ENCODE results near the gene KY. TPM values are rescaled to one million over a fixed set of nuclear protein-coding genes. Genes with fewer than 3 reads are reported as not detected.

KY gene
- total RNA-seq, 1 experiment from 2014 or later, result not detected

GRCh38 chr3:134625885-134626741, 24.7 kb downstream of the KY start:
- no peak overlapping the region for H3K27ac ChIP-seq (ENCODE audit: low read length)
- in situ Hi-C loops (cut with HindIII; ENCODE audit: low pct_unique_long_range_greater_than_20kb, low sequenced_read_pairs) (no loop called here), intact Hi-C loops (cut with micrococcal nuclease; ENCODE audit: unreplicated experiment) (no loop called here)
- H3K9me3 ChIP-seq (ENCODE audit: control insufficient read depth, insufficient read depth, low read depth, low read length), result peaks cover 9% of the 10 kb centered on the region
- no peak for TF ChIP-seq TCF7L2 (IDR thresholded peaks at IDR 0.05; ENCODE audit: low read depth, low read length)
- TF ChIP-seq SIN3A (IDR thresholded peaks at IDR 0.05; ENCODE audit: borderline replicate concordance, insufficient read depth, low read depth, low read length), result no peak
- no peak for TF ChIP-seq POLR2AphosphoS5 (IDR thresholded peaks at IDR 0.05; ENCODE audit: low read depth, low read length)
- no peak for TF ChIP-seq REST (IDR thresholded peaks at IDR 0.05; ENCODE audit: insufficient read depth in 1 of 2, low read depth in 2 of 2, low read length in 1 of 2)
- no peak for TF ChIP-seq CTCF (IDR thresholded peaks at IDR 0.05)
- ChIA-PET POLR2A (no interaction called here), CTCF (no interaction called here)
- H3K27me3 ChIP-seq (ENCODE audit: control insufficient read depth, insufficient read depth, low read length), result no peaks in the 10 kb centered on the region
- no peak overlapping the region for H3K4me3 ChIP-seq (ENCODE audit: low read depth in 2 of 2, low read length in 2 of 2)
- DNase-seq (ENCODE audit: low read depth, low spot score) (no peak), ATAC-seq (no peak)
- no peaks in the 10 kb centered on the region; the same call in 1 of the 2 replicates for H3K4me1 ChIP-seq (ENCODE audit: control insufficient read depth, insufficient read depth, low read length)
- BruUV-seq (replicated peaks), result no TSS peak
- H3K36me3 ChIP-seq (ENCODE audit: control insufficient read depth, insufficient read depth, low read length), result no peaks in the 10 kb centered on the region

GRCh38 chr3:134625462-134625861, 25.4 kb downstream of the KY start:
- ChIA-PET POLR2A (no interaction called here), CTCF (no interaction called here)
- intact Hi-C loops (cut with micrococcal nuclease; ENCODE audit: unreplicated experiment) (no loop called here), in situ Hi-C loops (cut with HindIII; ENCODE audit: low pct_unique_long_range_greater_than_20kb, low sequenced_read_pairs) (no loop called here)
- Histone ChIP-seq H3K4me1 (ENCODE audit: control insufficient read depth, insufficient read depth, low read length) (no peaks in the 10 kb centered on the region; the same call in 1 of the 2 replicates), H3K36me3 (ENCODE audit: control insufficient read depth, insufficient read depth, low read length) (no peaks in the 10 kb centered on the region), H3K27me3 (ENCODE audit: control insufficient read depth, insufficient read depth, low read length) (no peaks in the 10 kb centered on the region), H3K27ac (ENCODE audit: low read length) (no peak overlapping the region), H3K4me3 (ENCODE audit: low read depth in 2 of 2, low read length in 2 of 2) (no peak overlapping the region), H3K9me3 (ENCODE audit: control insufficient read depth, insufficient read depth, low read depth, low read length) (peaks cover 3% of the 10 kb centered on the region; the same call in 1 of the 2 replicates)
- TF ChIP-seq TCF7L2 (IDR thresholded peaks at IDR 0.05; ENCODE audit: low read depth, low read length), result no peak
- DNase-seq (ENCODE audit: low read depth, low spot score), result no peak
- BruUV-seq (replicated peaks), result no TSS peak
- ATAC-seq, result no peak

Measured in Panc1 (cell line).